ENCODE measurements around the gene COL5A1.

COL5A1 gene

DNA sequence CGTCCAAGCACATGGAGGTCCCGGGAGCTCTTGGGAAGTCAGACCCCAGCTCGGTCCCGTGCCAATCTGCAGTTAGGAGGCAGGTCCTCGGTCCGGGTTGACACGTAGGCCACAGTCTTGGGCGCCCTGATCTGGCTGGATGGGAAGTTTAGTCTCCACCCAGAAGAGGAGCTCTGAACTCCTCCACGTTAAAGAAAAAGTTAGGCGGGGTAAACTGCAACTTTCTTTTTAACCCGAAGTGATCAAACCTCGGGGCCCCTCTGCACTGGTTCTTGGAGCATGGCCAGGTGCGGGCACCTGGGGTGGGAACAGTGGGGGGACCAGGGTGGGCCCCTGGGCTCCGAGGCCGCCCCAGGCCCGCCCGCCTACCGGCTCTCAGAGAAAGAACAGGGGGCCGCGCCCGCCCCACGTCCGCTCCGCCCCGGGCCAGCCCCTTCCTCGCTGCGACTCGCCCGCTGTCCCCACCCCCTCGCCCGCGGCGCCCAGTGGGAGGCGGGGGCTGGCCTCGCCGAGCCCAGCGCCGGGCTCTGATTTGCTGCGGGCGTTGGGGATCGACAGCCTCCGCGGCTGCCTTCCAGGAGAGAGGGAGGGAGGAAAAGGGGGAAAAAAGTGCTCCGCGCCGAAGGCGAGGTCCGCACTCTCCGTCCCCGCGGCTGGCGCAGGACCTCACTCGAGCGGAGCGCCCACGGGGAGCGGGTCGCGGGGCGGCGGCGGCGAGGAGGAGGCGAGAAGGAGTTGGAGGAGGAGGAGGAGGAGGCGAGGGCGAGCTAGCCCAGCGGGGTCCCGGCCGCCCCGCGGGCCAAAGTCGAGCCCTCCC, at the start of gene COL5A1:
TSS of gene COL5A1 (plus strand) at position 631 of the 817 bp plus-strand sequence. CDS start 385 bp downstream, outside the sequence.
- no peak for DNase-seq

DNA sequence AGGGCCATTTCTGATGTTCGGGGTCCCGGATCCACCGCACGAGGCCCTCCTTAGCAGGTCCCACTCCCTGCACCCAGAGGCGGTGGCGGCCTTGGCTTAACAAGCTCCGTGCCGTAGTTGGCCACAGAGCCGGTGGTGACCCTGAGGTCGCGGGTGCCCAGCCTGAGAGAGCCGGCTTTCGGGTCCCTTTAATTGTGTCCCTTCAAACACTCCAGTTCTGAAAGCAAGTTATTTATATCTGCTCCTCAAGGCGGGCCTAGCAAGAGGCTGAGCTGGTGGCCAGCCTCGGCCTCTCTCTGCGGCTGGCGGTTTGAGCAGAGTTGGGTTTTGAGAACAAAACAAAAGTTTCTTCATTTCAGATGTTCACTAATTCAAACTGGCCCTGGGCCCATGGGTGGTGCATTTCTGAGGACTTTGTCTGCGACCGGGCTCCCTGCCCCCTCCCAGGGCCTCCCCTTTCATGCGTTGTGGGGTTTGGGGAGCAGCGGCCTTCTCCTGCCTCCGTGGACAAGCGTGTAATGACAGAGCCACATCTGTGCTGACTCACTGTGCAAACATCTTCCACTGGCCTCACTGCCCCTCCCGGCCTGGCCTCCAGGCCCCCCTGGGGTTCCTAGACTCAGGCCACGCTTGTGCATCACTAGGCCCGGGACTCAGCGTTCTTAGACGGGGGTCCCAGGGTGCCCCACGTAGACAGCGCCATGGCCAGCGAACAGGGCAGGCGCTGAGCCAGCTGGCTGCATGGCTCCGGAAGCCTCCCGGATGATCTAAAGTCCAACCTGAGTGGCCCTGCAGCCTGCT, 49.4 kb upstream of the COL5A1 start:
- peak; percentile 92 for DNase-seq

DNA sequence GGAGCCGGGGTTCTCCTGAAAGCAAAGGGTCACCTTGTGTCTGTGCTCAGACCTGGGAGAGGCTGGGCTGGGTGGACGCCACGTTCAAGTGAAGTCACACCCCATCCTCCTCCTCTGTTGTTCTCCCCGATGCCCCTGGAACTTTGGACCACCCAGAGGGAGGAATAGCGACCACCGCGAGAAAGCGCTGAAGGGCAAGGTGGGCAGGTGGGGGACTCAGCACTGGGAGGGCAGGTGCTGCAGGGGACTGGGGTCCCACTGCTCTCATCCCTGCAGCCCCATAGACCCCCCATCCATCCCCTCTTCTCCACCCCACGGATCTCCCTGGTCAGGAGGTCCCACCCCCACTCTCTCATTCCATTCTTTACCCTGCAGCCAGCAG, 48.8 kb upstream of the COL5A1 start:
- no peak for DNase-seq

DNA sequence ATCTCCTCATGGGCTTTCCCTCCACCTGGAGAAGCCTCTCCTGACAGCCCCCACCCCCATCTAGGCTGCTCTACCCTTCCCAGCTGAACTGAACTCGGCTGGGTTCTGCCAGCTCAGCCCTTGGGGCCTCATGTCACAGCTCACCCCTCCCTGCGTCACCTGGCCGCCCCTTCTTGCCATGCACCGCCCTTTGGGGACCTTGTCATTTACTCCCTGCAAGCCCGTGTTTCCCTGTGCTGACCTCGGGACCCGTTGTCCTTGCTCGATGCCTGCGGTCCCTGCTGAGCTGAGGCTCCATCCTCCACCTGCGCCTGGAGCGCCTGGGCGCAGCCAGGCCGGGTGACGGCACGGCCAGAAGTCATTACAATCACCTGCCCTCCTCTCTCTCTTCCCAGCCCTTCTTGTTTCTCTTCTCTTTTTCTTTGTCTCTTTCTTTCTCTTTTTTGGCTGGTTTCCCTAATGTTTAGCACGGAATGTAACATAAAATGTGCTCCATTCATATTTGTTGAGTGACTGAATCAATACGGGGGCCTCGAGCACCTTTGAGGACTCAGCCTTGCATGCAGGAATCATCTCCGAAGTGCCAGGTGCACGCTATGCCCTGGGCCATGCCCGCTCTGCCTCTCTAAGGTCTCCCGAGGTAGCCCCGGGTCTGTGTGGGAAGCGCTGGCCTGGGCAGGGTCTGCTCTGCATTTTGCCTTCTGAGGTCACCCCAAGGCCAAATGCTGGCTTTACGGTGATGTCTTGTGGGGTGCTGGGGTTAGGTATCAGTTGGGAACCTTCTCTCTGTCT, 48.1 kb upstream of the COL5A1 start:
- DNase-seq, result no peak

DNA sequence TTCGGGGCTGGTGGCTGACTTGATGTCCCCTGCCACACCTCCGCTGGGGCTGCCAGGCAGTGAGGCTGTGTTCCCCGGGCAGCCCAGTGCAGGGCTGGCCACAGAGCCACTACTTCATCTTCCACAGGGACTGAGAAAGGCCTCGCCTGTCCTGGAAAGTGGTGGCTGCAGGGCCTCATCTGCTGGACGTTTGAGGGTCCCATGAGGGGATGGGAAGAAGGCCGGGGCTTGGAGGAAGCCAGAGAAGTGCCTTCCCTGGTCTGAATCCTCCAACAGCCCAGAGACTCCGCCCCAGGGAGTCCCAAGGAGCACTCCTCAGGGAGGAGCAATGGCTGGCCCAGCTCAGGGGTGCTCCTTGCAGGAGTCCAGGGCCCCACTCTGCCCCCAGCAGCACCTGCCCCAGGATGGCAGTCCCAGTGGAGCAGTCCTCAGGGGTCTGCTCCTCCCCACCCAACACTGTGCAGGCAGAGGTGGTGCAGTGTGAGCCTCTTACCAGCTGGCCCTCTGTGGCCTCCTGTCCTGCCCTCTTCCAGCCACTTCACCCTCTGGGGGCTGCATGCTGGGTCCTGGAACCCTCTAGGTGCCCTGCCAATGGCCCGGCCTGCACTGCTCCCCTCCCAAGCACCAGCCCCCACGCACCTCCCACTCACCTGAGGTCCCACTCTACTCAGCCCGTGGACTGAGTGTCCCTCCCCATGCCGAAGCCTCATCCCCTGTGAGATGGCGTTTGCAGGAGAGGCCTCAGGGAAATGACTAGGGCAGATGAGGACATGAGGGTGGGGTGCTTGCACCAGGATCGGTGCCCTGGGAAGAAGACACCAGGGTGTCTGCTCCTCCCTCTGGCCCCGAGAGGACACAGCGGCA, 47.3 kb upstream of the COL5A1 start:
- DNase-seq, result no peak

DNA sequence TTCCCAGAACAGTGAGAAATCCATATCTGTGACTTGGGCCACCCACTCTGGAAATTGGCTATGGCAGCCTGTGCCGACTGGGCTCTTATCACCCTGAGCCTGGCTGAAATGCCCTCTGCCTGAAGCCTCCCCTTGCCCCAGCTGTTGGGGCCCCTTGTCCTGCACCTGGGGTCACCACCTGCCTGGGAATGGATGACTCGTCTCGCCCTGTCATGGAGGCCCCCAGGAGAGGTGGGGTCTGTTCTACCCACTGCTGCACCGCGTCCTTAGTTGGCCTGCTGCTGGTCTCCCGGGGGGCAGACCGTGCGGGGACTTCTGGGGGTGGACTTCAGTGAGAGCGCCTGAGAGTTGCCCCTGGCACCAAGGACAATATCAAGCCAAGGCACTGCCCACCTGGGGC, 46.6 kb upstream of the COL5A1 start:
- DNase-seq, result no peak

GRCh38 chr9:134597041-134597913, 44.3 kb upstream of the COL5A1 start:
- DNase-seq, result no peak

DNA sequence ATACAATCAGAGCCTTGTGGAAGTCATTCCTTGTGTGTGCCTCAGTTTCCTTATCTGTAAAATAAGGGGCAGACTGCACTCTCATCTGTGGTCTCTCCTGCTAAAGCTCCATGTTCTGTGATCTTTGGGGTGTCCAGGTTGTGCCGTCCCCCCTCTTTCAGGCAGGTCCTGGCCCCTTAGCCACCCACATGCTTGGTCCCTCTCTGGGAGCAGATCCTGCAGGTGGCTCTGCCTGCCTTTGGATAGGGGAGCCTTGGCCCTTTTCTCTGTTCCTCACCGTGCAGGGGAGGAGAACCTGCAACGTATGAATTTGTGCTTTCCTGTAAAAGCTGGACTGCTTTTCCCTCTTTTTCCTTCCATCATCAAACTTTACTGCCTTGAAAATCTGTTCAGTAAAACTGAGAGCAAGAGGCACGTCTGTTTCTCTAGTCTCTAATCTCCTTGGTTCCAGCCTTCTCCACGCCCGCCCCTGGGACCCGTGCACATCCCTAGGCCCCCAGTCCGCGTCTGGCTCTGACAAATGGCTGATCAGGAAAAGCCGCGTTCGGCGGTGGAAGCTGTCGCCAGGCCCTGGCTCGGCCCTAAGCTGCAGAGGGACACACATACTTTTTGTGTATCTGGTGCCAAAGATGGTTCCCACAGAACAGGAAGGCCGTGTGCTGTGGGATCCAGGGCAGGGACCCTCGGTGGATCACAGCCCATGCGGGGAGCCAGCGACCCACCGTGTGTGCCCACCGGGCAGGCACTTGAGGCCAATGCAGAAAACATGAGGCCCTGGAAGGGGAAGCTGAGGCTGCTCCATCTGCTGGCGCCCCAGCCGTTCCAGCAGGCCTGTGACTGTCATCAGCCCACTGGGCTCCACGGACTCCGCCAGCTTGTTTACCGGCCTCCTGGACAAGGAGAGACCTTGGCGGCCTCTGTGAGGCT, 43.4 kb upstream of the COL5A1 start:
- DNase-seq, result no peak

GRCh38 chr9:134598884-134599245, 42.7 kb upstream of the COL5A1 start:
- DNase-seq, result no peak

GRCh38 chr9:134600371-134600770, 41.2 kb upstream of the COL5A1 start:
- DNase-seq, result no peak

- DNase-seq, result no peak
These were observed 40.6 kb upstream of the COL5A1 start for GRCh38 chr9:134600836-134601638.

DNA sequence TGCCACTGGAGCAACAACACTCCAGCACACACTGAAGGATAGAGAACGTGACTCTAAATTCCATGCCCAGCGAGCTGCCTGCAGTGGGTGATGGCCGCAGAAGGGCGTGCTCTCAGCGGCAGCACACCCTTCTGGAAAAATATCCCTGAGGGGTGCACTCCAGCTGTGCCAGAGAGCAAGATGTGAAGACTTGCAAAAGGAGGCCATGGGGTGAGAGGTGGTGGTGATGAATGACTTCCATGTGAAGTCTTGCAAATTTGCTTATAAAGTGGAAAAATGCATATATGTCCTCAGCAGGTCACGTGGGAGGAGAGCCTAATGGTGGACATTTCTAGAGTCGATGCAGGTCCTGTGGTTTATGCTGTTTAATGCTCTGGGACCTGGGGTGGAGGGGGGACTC, 39.8 kb upstream of the COL5A1 start:
- DNase-seq, result no peak

DNA sequence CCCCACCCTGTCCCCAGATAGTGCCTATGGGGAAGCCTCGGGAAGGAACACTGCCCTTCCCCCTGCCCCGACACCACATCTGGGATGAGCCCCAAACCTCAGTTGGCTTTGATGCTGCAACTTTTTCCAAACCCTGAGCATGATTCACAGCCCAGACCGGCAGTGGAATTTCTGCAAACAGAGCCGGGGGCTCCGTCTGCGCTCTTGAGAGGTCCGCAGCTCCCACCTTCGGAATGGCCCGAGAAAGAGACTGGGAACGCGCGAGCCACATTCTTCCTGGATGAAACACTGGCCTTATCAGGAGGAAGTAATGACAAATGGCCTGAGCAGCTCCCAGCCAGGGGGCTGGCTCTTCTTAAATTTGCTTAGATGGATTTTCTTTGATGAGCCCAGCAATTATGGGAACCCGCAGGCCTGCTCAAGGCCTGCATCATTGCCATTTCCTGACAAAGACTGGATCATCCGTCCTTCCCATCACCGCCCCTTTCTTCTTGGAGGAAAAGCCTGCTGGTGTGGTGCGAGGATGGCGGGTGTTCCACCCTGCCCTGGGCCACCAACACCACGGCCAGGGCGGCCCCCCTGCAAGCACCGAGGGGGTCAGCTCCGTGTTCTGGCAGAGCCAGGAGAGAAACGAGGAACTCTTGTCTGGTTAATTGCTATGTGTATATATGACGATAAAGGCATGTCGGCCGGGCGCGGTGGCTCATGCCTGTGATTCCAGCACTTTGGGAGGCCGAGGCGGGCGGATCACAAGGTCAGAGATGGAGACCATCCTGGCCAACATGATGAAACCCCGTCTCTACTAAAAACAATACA, 38.8 kb upstream of the COL5A1 start:
- no peak for DNase-seq

DNA sequence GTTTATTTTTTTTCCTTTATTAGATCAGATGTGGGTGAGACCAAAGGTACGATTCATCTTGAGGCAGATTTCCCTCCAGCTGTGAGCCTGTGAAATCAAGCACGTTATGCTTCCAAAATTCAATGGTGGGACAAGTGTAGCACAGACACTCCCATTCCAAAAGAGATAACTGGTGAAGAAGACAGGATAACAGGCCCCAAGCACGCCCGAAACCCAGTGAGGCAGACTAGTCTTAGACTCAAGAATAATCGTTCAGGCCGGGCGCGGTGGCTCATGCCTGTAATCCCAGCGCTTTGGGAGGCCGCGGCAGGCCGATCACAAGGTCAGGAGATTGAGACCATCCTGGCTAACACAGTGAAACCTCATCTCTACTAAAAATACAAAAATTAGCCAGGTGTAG, 36.8 kb upstream of the COL5A1 start:
- DNase-seq, result no peak

DNA sequence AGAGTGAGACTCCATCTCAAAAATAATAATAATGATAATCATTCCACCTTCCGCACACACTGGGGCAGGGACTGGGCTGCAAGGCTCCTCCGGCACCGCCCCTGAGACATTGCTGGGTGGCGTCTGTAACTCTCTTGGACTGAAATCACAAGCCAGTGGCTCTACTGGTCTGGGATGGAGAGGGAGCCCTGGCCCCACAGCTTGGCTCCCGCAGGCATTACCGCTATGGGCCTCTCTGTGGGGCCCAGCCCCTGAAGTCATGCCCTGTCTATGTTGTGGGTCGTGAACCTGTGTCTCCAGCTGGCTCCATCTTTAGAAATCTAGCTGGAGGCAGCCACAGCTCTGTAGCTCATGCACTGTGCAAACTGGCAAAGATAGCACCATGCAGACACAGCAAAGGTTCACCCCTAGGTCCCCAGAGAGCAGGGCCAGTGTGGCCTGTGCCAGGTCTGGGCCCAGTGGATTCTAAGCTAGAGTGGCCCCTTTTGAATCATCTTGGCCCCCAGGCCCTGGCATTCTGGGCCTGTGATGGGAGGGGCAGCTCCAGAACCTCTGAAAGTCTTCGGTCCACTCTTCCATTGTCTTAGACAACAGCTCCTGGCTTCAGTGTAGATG, 36.1 kb upstream of the COL5A1 start:
- no peak for DNase-seq

DNA sequence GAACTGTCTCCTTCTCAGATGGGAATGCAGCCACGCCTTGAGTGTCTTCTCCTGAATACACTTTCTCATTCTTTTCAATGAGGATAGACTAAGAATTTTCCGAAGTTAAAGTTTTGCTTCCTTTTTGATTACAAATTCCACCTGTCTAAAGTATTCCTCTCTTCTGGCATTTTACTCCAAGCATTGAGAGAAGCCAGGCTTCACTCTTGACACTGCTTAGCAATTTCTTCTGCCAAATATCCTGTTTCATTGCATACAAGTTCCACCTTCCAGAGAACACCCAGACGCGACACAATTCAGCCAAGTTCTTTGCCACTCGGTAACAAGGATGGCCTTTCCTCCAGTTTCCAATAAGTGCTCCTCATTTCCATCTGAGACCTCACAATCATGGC, 35.6 kb upstream of the COL5A1 start:
- no peak for DNase-seq

DNA sequence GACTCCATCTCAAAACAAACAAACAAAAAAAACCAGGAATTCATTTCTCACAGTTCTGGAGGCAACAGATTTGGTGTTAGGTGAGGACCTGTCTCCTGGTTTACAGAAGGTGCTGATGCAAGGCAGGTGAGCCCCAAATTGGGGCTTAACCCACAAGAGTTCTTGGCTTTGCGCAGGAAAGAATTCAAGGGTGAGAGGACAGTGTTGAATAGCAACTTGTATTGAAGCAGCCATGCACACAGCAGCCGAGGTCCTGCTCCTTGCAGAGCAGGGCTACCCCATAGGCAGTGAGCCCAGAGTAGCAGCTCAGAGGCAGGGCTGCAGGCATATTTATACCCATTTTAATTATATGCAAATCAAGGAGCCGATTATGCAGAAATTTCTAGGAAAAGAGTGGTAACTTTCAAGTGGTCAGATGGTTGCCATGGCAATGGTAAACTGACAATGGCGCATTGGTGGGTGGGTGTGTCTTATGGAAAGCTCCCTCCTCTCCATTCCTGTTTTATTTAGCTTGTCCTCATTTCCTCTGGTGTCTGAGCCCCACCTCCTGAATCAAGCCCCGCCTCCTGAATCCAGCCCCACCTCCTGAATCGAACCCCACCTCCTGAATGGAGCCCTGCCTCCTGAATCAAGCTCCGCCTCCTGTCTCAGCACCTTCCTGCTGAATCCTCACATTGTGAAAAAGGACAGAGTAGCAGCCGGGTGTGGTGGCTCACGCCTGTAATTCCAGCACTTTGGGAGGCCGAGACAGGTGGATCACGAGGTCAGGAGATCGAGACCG, 34.5 kb upstream of the COL5A1 start:
- DNase-seq, result peak; percentile 16

Measured in MV-4-11 (cell line).